ENCODE measurements around the gene MTA1. TPM values are rescaled to one million over a fixed set of nuclear protein-coding genes. Genes with fewer than 3 reads are reported as not detected.

Gene MTA1
- total RNA-seq, 4 donors from 2014 or later, result 49.0 to 94.2 (median 67.9) TPM

DNA sequence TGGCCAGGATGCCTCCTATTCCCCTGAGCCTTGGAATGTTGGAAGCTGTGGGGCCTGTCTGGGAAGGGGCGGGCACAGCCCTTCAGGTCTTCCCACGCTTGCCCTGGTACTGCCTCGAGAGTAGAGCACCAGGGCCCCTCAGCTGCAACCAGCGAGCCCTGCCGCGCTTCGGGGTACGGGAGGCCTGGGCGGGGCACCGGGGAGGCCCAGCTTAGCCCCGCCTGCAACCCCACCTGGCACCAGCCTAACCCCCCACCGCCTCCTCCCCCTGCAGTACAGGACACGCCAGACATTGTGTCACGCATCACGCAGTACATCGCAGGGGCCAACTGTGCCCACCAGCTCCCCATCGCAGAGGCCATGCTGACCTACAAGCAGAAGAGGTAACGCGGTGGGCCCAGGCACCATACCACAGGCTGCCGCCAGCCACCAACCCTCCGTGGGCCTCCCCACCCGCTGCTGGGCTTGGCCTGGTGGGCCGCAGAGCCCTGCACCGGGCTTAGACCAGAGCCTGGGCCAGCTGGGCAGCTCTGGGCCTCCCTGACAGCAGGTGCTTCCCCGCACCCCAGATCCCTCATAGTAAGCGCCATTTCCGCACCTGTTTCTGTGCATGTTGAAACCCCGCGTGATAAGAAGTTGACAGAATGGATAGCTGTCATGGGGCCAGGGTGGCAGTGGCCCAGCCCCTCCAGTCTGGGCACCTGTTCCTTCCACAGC is 34.9 kb upstream of the MTA1 start:
- H3K9me3 ChIP-seq, result no peaks in the 10 kb centered on the region
- no peak for DNase-seq (ENCODE audit: extremely low spot score)
- H3K27me3 ChIP-seq, result no peaks in the 10 kb centered on the region
- H3K4me3 ChIP-seq, result no peak overlapping the region
- peaks cover 0 to 9% (median 8%) of the 10 kb centered on the region in 4 donors for H3K4me1 ChIP-seq
- H3K36me3 ChIP-seq, result peaks cover 45 to 95% (median 92%) of the 10 kb centered on the region in 4 donors
- no peak overlapping the region for H3K27ac ChIP-seq (replicated peaks in 1 of 4)
- intact Hi-C loops (cut with DNase I), result no loop called here
- TF ChIP-seq CTCF (IDR thresholded peaks at IDR 0.05) (no peak), EP300 (IDR thresholded peaks at IDR 0.05) (no peak), POLR2A (IDR thresholded peaks at IDR 0.05; ENCODE audit: low read depth) (no peak), POLR2AphosphoS5 (IDR thresholded peaks at IDR 0.05) (no peak)
- no CpG with 5 or more reads among the region's 29 CpGs for WGBS

GRCh38 chr14:105385322-105385637 is 34.3 kb upstream of the MTA1 start:
- H3K4me1 ChIP-seq, result peaks cover 0 to 14% (median 13%) of the 10 kb centered on the region in 4 donors
- no peak overlapping the region for H3K4me3 ChIP-seq
- H3K9me3 ChIP-seq, result no peaks in the 10 kb centered on the region
- TF ChIP-seq CTCF (IDR thresholded peaks at IDR 0.05), result no peak
- no peak for TF ChIP-seq POLR2A (IDR thresholded peaks at IDR 0.05; ENCODE audit: low read depth)
- TF ChIP-seq EP300 (IDR thresholded peaks at IDR 0.05), result no peak
- no peak for TF ChIP-seq POLR2AphosphoS5 (IDR thresholded peaks at IDR 0.05)
- H3K36me3 ChIP-seq, result peaks cover 40 to 90% (median 87%) of the 10 kb centered on the region in 4 donors
- H3K27me3 ChIP-seq, result no peaks in the 10 kb centered on the region
- intact Hi-C loops (cut with DNase I), result no loop called here
- 96% methylated on average over 15 of the region's 19 CpGs for WGBS
- DNase-seq (ENCODE audit: extremely low spot score), result no peak
- no peak overlapping the region for H3K27ac ChIP-seq (replicated peaks in 1 of 4)

DNA sequence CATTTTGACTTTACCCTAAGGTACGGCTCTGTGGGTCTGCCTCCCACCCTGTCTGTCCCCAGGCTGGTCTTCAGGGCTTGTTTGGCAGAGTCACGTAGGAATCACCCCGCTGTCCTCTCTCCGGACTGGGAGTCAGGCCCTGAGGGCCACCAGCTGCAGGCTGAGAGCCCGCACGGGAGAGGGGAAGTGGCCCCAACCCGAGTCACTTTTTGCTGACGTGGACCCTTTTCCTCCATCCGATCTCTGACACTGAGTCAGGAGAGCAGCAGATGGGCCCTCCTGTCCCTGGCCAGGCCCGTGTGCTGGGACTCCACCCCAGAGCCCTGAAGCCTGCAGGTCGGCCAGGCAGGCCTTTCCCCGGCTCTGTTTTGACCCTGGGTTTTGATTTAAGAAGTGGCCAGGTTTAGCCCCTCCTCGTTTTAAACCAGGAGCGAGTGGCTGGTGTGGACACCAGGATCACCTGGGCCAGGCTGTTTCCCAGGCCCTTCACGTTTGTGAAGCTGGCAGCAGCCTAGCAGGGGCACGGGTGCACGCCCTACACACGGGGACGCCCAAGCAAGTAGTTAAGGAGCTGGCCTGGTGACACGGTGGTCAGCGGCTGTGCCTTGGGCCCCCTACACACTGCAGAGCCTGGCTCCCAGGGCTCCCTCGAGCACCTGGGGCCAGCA is 33.8 kb upstream of the MTA1 start:
- TF ChIP-seq EP300 (IDR thresholded peaks at IDR 0.05) (no peak), CTCF (IDR thresholded peaks at IDR 0.05) (no peak), POLR2AphosphoS5 (IDR thresholded peaks at IDR 0.05) (no peak)
- peaks cover 0 to 20% (median 16%) of the 10 kb centered on the region in 4 donors for H3K4me1 ChIP-seq
- no peak overlapping the region for H3K4me3 ChIP-seq
- no peak overlapping the region for H3K27ac ChIP-seq (replicated peaks in 1 of 4)
- H3K27me3 ChIP-seq, result no peaks in the 10 kb centered on the region
- H3K36me3 ChIP-seq, result peaks cover 35 to 86% (median 82%) of the 10 kb centered on the region in 4 donors
- no peak for DNase-seq (ENCODE audit: extremely low spot score)
- no peaks in the 10 kb centered on the region for H3K9me3 ChIP-seq
- WGBS, result 74% methylated on average over 10 of the region's 22 CpGs
- intact Hi-C loops (cut with DNase I), result no loop called here

DNA sequence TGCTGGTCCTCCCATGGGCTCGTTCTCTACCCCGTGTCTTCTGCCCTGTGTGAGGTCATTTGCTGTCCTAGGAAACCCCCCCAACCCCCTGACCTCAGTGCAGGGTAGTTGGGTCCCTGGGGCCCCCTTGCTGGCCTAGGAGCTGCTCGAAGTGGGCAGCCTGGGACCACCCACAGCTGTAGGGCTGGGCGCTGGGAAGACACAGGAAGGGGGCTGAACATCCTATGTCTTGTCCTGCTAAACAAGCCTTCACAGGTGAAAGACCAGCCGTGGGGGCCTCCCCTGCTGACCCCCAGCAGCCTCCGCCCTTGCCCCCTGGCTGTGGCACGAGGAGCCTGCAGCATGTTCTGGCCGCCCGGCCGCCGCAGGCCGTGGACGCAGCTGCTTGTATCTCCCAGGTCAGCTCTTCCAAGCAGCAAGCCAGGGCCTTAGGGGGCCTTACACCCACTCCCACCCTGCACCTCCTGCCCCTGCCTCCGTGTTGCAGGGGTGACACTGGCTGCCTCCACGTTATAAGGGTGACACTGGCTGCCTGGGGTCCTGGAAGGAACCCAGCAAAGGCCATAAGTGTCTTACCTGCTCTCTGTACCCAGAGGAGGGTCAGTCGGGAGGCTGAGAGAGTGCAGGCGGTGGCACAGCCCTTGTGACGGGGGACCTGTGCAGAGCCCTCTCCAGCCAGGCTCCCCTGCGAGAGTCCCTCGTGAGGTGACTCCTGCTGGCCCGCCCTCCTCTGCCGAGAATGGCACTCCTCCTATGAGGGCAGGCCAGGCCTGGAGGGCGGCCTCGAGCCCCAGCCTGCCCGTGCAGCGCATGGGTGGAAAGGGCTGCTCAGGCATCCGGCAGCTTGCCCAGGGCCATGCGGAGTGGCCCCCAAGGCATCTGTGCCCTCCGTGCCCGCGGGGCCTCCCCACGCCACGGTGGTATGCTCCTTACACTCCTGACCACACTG is 32.8 kb upstream of the MTA1 start:
- H3K36me3 ChIP-seq, result peaks cover 31 to 83% (median 79%) of the 10 kb centered on the region in 4 donors
- DNase-seq (ENCODE audit: extremely low spot score), result no peak
- H3K27ac ChIP-seq (replicated peaks in 1 of 4), result no peak overlapping the region
- no peaks in the 10 kb centered on the region for H3K27me3 ChIP-seq
- H3K9me3 ChIP-seq, result no peaks in the 10 kb centered on the region
- no peak overlapping the region for H3K4me3 ChIP-seq
- H3K4me1 ChIP-seq, result peaks cover 0 to 24% (median 16%) of the 10 kb centered on the region in 4 donors
- WGBS, result 90% methylated on average over 5 of the region's 33 CpGs
- no peak for TF ChIP-seq EP300 (IDR thresholded peaks at IDR 0.05)
- TF ChIP-seq POLR2A (IDR thresholded peaks at IDR 0.05; ENCODE audit: low read depth), result no peak
- TF ChIP-seq CTCF (IDR thresholded peaks at IDR 0.05), result no peak
- TF ChIP-seq POLR2AphosphoS5 (IDR thresholded peaks at IDR 0.05), result no peak
- intact Hi-C loops (cut with DNase I), result no loop called here
